HG03558 (cell line): Measurements from ENCODE around the gene CAPN2.
A peak's percentile ranks its signal among the peaks of the same experiment; 100 is the strongest.

Experiments
- ATAC-seq: cut with Tn5 transposase; IDR thresholded peaks from one replicate; pipeline ENCODE4 v1.9.1; 2021; ENCODE audit warnings: moderate number of reproducible peaks; ENCODE audit not compliant: unreplicated experiment; ENCODE audit errors: extremely low read depth

Gene CAPN2

DNA sequence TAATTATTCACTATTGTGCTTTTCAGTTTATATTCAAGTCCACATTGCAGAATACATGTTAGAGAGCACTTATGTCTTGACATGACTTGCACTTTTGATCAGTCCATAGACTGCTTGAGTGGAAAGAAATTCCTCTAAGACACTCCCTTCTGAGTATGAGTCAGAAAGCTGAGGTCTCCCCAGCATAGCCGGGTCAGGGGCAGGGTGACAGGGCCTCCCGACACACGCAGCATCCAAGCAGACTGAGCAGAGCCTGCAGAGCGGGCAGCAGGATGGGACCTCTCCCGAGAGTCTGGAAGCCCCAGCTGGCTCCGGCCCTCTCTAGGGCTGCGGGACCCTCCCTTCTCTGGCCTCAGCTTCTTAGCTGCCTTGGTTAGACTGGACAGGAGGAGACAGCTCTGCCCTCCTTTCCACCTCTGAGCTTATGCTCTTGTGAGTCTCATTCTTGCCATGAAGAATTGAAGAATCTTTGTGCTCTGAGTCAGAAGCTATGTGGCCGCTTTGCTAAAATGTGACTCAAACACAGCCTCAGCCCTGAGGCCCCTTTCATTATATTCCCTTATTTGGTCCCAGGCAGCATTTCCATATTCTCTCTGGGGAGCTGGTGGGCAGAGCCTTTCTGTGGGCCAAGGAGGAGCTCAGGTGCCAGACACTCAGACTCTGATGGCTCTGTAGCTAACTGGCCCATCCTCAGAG is 11.2 kb upstream of the CAPN2 start:
- ATAC-seq = no peak

DNA sequence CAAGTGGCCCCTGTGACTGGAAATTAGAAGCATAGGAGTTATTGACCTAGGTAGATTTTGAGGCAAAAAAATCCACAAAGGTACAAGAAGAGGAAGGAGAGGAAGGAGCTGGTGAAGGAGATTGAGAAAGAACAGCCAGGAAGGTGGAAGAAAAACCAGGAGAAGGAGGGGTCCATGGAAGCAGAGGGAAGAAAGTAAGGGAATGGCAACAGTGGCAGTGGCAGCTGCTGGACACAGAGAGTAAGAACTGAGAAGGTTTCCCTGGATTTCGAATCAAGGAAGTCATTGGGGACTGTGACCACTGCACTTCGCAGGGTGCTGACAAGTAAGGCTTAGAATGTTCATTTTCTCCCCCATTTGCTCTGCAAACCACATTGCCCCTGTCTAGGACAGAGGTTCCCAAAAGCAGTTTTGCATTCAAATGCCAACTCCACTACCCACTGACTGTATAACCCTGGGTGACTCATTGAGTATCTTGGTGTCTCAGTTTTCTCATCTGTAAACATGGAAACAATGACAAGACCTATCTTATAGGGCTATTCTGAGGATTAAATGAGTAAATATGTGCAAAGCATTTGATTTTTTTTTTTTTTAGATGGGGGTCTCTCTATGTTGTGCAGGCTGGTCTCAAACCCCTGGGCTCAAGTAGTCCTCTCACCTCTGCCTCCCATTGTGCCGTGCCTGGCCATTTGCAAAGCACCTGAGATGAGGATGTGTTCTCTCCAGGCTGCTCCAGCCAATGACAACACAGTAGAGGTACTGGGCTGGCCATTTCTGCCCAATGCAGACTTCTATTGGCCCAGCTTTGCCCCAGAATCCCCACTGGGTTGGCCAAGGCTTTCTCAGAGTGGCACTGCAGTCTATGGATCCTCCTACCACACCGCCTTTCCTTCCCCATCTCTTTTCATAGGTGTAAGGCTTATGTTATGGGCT is 9.3 kb upstream of the CAPN2 start:
- ATAC-seq = no peak

DNA sequence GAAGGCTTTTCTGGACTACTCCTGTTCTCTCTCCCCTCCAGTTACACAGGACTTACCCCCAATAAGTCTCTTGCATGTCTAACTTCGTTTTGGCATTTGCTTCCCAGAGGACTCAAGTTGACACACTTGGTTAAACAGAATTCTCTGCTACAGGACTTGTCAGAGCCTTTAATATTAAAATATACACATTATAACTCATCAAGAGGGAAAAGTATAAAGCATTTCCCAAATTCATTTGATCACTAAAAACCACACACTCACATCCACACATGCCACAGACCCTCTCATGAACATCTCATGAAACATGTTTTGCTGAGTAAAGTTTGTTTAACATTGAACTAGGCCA is 8.7 kb upstream of the CAPN2 start:
- ATAC-seq = no peak

DNA sequence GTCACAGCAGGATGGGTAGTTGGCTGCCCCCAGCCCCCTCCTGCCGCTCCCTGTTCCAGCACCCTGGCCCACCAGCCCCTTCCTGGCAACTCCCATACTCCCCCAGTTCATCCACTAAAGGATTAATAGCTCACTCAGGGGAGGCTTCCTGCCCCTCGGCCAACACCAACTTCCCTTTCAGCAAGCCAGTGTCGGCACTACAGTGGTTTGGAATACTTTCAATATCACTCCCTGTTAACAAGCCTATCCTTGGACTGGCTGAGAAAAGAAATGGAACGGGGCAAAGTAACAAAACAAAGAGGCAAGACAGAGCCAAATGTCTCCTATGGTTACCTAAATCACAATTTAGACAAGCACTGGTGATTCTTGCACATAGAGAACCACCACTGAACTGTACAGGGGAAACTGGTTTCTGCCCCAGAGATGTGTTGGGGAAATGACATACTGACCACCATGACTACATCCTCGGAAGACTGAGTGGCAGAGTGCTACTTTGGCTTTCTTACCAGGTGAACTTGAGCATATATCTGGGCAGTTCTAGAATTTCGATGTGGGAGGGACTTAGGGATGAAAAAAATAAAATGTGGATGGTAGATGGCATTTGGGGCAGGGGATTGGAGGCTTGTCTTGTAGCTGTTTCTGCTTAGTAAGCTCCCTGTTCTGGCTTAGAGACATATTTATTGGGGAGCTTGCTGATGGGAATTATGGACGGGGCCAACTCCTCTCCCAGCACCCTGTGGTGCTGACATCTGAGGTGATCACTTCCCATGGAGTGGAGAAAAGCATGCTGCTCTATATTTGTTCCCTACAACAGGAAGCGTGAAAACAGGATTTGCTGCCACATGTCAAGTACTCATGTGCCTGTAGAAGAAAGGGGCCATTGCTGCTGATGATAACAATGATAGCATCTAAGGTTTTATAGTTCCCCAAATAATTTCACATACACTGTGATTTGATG is 7.1 kb upstream of the CAPN2 start:
- ATAC-seq = no peak

DNA sequence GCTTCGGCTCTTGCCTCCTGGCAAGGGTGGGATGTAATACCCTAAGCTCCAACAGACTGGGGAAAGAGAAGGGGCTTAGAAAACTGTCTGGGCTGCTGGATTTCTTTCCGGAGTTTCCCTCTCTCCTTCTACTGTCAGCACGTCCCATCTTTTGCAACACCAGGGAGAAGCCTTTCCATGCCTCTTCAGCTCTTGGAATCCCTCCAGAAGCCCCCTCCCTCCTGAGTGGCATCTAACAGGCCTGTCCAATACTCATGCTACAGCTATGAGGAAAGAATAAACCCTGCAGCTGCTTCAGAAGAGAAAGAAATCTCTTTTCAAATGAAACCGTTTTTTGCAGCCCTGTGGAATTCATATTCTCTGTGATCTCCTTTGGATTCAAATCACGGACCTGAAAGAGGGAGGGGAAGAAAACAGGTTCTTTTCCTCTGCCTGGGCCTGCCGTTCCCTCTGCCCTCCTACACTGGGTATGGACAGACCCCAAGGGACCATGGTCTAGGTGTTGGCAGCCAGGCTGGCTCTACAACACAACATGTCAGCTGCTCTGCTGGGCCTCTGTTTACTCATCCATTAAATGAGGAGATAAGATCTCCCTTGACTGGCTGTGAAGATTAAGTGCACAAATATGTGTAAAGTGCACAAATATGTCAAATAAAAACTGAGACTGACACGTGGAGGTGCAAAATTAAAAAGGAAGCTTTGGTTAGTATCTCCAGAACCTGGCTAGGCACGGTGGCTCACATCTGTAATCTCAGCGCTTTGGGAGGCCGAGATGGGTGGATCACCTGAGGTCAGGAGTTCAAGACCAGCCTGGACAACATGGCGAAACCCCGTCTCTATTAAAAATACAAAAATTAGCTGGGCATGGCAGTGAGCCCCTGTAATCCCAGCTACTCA is 6.0 kb upstream of the CAPN2 start:
- ATAC-seq = no peak

DNA sequence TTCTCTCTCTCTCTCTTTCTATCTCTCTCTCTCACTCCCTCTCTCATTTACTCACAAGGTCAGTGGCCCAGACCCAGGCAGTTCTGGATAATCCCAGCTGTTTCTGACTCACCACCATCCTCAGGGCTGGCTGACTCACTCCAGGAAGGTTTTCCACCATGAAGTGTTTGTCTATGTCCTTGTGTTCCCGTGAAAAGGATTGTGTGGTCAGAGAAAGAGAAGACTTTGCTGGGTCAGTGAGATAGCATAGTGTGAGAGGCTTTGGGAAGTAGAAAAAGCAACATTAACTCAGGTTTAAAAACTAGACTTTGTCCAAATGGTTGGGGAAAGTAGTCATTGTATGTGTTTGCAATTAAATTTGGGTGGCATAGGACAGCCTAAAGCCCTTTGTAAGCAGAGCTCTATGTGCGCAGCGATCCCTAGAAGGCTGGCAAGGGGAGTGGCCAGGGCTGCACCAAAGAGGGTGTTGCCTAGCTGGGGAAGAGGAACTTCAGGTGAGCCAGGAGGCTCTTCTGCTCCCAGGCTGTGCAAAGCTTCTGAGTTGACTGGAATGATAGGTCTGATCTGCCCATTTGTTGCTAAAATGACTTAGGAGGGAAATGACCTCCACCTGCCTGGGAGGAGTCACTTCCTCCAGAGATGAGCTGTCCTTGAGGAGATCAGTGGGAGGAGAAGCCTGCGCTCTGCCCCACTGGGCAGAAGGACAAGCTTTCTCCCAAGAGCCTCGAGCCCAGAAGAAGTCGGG is 4.9 kb upstream of the CAPN2 start:
- ATAC-seq = no peak

DNA sequence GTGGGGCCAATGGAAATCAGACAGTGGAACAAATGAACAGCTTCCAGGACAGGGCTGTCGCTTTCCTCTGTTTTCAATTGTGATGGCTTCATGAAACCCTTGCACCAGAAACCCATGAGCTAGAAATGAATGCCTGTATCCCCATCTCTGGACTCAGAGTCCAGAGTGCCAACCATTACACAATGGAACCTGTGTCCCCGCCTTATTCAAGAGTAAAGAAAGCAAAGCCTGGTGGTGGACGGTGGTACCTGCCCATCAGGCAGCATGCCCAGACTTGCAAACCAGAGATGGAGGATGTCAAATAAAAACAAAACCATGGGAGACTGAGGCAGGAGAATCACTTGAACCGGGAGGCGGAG is 4.4 kb upstream of the CAPN2 start:
- ATAC-seq = no peak

DNA sequence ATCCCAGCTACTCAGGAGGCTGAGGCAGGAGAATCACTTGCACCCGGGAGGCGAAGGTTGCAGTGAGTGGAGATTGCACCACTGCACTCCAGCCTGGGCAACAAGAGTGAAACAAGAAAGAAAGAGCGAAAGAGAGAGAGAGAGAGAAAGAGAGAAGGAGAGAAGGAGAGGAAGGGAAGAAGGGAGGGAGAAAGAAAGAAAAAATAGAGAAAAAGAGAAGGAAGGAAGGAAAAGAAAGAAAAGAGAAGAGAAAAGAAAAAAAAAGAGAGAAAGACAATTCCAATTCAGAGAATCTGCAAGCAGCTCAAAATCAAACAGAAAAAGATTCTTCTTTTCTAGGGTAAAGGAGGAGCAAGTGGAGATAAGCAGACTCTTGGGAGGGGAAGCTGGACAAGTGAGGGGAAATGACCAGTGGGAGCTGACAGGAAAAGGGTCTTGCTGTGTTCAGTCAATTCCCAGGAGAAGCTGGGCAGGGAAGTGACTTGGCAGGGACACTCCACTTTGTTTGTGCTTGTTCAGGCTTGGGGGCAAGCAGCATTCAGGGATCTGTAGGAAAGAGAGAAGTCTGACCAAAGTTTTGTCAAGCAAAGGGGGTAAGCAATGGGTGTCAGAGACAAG is 3.6 kb upstream of the CAPN2 start:
- no peak for ATAC-seq

DNA sequence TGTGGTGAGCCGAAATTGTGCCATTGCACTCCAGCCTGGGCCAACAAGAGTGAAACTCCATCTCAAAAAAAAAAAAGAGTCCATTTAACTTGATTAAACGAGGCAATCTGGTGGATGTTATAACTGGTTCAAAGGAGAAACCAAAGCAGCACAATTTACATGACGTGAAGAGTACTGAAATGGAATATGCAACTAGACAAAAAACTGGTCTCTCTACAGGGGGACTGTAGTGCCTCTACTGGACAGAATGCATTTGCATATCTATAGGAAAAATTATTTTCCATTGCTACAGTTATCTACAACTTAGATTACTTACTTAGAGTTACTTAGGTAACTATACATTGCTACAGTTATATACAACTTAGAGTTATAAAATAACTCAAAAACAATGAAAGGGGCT is 2.7 kb upstream of the CAPN2 start:
- ATAC-seq = no peak

DNA sequence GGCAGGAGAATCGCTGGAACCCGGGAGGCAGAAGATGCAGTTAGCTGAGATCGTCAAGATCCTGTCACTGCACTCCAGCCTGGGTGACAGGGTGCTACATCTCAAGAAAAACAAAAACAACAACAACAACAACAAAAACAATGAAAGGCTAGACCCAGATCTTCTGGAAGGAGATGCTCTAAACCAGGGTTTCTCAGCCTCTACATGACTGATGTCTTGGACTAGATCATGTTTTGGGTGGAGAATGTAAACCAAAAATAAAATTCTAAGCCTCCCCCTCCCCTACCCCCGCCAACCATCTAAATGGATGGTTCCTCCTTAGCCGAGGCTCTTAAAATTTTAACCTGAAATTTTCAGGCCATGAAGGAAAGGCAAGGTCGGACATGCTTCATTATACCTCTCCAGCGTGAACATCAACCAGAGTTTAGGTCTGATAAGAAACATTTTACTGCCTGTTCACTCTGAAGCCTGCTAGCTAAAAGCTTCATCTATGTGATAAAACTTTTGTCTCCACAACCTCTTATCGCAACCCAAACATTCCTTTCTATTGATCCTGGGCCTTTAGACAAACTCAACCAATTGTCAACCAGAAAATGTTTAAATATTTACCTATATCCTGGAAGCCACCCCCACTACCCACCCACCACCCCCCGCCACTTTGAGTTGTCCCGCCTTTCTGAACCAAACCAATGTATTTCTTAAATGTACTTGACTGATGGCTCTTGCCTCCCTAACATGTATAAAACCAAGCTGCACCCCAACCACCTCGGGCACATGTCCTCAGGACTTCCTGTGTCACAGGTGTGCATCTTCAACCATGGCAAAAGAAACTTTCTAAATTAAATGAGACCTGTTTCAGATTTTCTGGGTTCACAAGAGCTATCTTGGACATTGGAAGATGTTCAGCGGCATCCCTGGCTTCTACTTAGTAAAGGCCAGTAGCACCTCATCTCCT is 1.9 kb upstream of the CAPN2 start:
- ATAC-seq = no peak

DNA sequence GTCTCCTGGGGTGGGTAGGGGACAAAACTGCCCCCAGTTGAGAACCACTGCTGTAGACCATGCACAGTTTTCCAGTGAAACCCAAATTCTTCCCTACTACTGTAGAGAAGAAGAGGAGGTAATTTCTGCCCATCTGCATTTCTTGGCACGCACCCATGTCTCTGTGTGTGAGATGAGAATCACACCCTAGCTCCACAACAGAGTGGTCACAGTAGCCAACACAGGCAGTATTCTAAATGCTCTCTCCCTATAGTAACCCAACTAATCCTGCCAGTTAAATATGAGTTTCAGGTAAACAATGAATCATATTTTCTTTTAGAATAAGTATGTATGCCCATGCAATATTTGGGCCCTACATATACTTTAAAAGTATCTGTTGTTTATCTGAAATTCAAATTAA is 1.2 kb upstream of the CAPN2 start:
- ATAC-seq = no peak

DNA sequence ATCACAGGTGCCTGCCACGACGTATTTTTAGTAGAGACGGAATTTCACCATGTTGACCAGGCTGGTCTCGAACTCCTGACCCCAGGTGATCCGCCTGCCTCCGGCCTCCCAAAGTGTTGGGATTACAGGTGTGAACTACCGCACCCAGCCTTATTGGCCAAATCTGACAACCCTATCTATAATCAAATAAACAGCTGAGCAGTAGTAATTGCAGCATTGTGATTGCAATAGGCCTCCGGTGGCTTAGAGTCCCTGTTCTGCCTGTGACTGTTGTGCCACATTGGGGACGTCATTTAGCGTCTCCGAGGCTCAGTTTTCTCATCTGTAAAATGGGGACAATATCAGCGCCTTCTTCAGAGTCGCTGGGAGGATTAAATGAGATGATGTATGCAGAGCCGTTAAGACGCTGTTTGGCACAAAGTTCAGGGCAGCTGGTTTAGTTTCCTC is 569 bp upstream of the CAPN2 start:
- ATAC-seq = no peak

DNA sequence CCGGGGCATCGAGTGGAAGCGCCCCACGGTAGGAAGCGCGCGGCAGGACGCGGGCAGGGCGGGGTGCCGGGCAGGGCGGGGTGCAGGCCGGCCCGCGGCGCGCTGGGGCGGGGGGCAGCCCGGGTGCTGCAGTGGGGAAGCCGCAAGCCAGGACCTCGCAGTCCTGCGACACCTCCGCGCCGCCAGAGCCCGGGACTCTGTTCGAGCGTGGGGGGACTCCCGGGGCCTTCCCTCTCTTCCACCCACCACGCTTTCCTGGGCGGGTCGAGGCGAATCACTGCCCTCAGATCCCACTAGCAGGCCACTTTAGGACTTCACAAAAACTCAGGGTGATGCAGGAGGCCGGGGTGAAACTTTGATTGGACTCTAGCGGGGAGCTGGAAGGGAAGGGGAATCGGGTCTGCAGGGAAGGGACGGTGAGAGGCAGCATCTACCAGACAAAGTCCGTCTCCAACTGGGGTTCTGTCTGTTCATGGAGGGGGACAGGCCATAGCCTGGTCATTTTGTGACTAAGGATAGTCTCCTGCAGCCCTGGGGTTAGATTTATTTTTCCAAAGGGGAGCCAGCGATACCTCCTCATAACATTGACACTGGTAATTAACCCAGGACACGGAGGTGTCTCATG is 623 bp downstream of the CAPN2 start:
- ATAC-seq = peak; percentile 3

DNA sequence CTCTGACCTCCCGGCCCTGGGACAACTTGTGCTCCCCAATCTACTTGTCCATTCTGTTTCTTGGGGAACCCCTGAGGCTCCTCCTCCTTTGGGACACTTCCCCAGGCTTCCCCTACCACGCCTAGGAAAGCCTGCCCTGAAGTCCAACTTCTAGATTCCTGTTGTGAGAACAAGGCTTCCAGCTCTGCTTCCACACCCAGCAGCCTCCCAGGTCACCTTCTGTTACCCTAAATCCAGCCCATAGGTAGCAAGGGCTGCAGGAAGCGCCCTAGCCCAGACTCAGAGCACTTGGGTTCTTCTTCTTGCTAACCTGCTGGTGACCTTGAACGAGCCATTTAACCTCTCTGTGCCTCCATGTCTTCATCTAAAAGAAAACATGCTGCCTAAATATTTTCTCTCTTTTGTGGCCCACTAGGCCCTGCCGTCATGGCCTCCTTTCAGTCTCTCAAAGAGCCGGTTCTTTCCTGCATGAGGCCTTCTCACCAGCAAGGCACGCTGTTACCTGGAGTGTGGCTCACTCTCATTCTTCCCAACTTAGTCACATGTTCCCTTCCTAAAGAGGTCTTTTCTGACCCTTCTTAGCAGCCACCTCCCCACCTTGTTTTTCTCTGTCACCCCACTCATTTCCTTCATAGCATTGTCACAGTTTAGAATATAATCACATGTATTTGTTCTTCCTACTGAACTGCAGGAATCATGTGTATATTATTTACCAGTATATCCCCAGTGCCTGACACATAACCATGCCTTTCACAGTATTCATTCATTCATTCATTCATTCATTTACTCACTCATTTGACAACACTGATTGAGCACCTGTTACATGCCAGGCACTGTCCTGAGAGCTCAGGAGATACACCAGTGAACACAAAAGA is 1.4 kb downstream of the CAPN2 start:
- ATAC-seq = no peak

DNA sequence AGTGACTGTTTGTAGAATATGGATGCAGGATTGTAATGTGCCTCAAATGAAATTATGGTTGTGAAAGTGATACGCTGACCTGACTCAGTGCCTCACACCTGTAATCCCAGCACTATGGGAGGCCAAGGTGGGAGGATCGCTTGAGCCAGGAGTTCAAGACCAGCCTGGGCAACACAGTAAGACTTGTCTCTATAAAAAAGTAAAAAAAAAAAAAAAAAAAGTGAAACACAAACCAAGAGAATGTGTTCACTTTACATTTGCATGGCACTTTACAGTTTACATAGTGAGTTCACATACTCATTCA is 2.0 kb downstream of the CAPN2 start:
- no peak for ATAC-seq

DNA sequence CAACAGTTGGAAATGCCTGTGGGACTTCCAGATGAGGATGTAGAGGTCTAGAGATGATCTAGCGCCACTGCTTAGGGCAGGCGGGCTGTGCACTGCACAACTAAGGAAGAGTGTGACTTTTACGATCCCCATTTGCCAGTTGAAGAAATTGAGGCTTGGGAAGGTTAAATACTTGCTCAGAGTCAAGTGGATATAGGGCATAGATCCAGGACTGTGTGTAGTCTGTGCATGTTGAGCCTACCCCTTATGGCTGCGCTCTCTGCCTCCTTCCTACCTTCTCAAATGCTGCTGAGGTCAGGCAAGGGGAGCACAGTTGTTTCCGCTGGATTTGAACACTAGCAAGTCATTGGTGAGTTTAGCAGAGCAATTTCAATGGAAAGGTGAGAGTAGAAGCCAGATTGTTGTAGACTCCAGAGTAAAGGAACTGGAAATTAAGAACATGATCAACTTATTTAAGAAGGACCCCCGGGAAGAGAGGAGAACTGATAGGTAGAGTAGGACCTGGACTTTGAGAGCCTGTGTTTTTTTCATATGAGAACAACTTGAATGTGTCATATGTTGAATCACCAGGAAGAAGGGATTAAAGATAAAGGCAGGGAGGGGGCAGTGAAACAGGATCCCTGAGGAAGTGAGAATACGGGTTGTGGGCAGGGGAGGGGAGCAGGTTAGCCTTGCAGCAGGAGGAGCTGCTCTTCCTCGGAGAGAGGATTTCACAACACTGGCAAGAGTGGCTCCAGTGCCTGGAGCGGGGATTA is 2.7 kb downstream of the CAPN2 start:
- no peak for ATAC-seq
